BE2C (cell line): Measurements from ENCODE around the gene TNS3.

Experiments used
- DNase-seq: peaks from one replicate; pipeline ENCODE4 v3.0.0-alpha.2; 2020
- H3K27me3 ChIP-seq: fragments of 250-450 bp; sonication (Bioruptor Pico); 2 replicates; pipeline ENCODE4 v1.5.1; 2020; ENCODE audit warnings: mild to moderate bottlenecking
- H3K36me3 ChIP-seq: fragments of 250-450 bp; sonication (Bioruptor Pico); 2 replicates; pipeline ENCODE4 v1.5.1; 2020; ENCODE audit warnings: mild to moderate bottlenecking
- H3K4me1 ChIP-seq: fragments of 250-450 bp; sonication (Bioruptor Pico); 2 replicates; pipeline ENCODE4 v1.5.1; 2020
- H3K4me3 ChIP-seq: 2 replicates; pipeline ENCODE4 v1.5.1; 2011; ENCODE audit warnings: low read depth, low read length
- H3K9me3 ChIP-seq: fragments of 250-450 bp; sonication (Bioruptor Pico); 2 replicates; pipeline ENCODE4 v1.5.1; 2020
- TF ChIP-seq, protein P1 (sequence below): IDR thresholded peaks from 2 replicates; pipeline ENCODE4 v1.5.1; 2012; ENCODE audit warnings: mild to moderate bottlenecking, low read depth, low read length

Gene TNS3

DNA sequence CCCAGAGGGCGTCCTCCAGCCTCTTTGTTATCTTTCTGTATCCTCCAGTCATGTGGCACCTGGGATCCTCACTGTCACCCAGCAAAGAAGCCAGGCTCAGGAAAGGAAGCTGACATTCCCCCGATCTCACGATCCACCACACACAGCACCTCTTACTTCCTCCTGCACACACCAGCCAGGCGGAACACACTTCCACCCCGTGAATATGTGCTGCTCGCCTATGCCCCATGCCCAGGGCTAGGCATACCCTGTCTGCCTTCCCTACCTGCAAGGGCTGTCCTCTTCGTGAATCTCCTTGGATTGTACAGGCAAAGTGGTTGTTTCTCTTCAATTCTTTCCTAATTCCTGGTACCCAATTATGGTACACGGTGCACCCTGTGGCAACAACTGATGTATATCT, 191.0 kb downstream of the TNS3 start:
- H3K4me1 ChIP-seq = no peaks in the 10 kb centered on the region
- DNase-seq = no peak
- no peaks in the 10 kb centered on the region for H3K36me3 ChIP-seq
- no peaks in the 10 kb centered on the region for H3K27me3 ChIP-seq
- no peaks in the 10 kb centered on the region for H3K9me3 ChIP-seq
- no peak overlapping the region for H3K4me3 ChIP-seq
- TF ChIP-seq, protein P1, sequence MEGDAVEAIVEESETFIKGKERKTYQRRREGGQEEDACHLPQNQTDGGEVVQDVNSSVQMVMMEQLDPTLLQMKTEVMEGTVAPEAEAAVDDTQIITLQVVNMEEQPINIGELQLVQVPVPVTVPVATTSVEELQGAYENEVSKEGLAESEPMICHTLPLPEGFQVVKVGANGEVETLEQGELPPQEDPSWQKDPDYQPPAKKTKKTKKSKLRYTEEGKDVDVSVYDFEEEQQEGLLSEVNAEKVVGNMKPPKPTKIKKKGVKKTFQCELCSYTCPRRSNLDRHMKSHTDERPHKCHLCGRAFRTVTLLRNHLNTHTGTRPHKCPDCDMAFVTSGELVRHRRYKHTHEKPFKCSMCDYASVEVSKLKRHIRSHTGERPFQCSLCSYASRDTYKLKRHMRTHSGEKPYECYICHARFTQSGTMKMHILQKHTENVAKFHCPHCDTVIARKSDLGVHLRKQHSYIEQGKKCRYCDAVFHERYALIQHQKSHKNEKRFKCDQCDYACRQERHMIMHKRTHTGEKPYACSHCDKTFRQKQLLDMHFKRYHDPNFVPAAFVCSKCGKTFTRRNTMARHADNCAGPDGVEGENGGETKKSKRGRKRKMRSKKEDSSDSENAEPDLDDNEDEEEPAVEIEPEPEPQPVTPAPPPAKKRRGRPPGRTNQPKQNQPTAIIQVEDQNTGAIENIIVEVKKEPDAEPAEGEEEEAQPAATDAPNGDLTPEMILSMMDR = no peak

DNA sequence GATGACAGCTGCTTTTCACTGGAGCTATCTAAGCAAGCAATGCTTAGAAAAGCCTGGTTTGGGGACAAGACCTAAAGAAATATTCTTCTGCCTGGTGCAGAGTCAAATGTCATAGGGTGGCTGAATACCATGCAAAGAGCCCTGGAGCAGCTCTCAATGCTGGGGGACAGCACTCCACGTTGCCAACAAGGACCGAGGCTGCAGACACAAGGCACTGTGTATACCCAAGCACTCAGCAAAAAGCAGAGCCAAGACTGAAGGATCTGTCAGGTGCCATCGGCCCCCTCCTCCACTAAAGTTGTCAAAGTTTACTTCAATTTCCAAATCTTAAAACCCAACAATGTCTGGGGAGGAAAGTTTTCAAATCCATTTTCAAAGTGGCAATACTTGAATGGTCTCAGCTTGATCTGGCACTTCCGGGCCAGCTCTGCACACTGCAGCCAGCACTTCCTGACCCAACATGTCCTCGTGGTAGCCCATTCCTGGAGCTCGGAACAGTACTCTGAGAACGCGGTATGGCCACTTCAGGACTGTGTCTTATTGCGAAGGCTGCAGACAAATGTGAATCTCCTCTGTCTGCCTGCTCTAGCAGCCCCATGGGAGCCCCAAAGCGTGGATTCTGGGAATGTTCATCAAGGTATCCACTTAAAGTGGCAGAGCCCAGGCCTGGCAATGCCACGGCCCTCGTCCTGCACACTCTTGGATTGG, 191.8 kb downstream of the TNS3 start:
- Histone ChIP-seq H3K4me3 (no peak overlapping the region), H3K9me3 (no peaks in the 10 kb centered on the region), H3K4me1 (no peaks in the 10 kb centered on the region), H3K36me3 (no peaks in the 10 kb centered on the region), H3K27me3 (no peaks in the 10 kb centered on the region)
- TF ChIP-seq, protein P1 = no peak
- no peak for DNase-seq

DNA sequence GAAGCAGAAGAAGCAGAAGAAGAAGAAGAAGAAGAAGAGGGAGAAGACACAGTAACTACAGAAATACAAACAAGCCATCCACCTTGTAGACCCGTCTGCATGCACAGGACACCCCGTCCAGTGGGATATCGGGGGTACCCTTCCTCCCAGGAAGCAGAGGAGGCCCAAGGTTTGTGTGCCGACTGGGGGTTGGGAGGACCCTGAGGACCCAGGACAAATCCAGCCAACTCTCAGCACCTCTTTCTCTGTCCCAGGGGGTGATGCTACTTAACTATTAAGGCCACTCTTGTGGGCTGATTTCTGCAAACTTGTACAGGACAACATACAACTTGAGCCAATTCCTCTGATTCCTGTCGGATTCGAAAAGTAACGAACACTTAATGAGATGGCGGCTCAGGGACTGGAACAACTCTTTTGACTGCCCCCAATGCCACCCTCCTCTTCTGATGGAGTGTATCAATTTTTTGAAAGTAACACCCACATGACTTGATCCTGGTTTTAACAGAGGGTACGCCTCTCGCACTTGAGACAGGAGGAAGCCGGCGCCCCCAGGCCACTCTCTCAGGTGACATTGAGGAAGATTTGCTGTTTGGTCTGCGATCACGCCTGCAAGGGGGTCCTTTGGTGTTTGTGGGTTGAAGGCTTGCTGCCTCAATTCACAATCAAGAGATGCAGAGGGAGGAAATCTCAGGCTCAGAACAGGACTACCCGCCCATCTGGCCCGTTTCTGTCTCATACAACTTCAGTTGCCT, 192.6 kb downstream of the TNS3 start:
- Histone ChIP-seq H3K4me3 (no peak overlapping the region), H3K36me3 (no peaks in the 10 kb centered on the region), H3K27me3 (no peaks in the 10 kb centered on the region), H3K4me1 (no peaks in the 10 kb centered on the region), H3K9me3 (no peaks in the 10 kb centered on the region)
- TF ChIP-seq, protein P1 = no peak
- no peak for DNase-seq

- no peak for DNase-seq
- Histone ChIP-seq H3K4me1 (no peaks in the 10 kb centered on the region), H3K9me3 (no peaks in the 10 kb centered on the region), H3K27me3 (no peaks in the 10 kb centered on the region), H3K4me3 (no peak overlapping the region), H3K36me3 (no peaks in the 10 kb centered on the region)
- TF ChIP-seq, protein P1 = no peak
These were observed 194.4 kb downstream of the TNS3 start for GRCh38 chr7:47387506-47387905.

GRCh38 chr7:47386273-47386835, 195.6 kb downstream of the TNS3 start:
- no peak overlapping the region for H3K4me3 ChIP-seq
- H3K4me1 ChIP-seq = no peaks in the 10 kb centered on the region
- peaks cover 3% of the 10 kb centered on the region; the same call in 1 of the 2 replicates for H3K27me3 ChIP-seq
- no peaks in the 10 kb centered on the region for H3K9me3 ChIP-seq
- TF ChIP-seq, protein P1 = no peak
- DNase-seq = no peak
- no peaks in the 10 kb centered on the region for H3K36me3 ChIP-seq
